Esophagus squamous epithelium (tissue), 5 donors: ENCODE results near the gene C4A. TPM values are rescaled to one million over a fixed set of nuclear protein-coding genes. Genes with fewer than 3 reads are reported as not detected.
"Not testable (repeated sequence)": the region's sequence is repeated elsewhere in the genome, so short reads cannot be mapped to it uniquely, and the experiment has no call there.

Experiments used
- DNase-seq: peaks from one replicate; lab custom pipeline; 2025; lab: John Stamatoyannopoulos, UW
- H3K27ac ChIP-seq, 4 donors: fragments of 200-600 bp; sonication (generic); one replicate each; pipeline ENCODE4 v1.5.1; 2016 to 2019; ENCODE audit warnings: mild to moderate bottlenecking in 1 of 4
- H3K27me3 ChIP-seq, 4 donors: fragments of 200-600 bp; sonication (generic); 1 replicate in 3 of 4; 2 replicates in 1 of 4; pipeline versions ENCODE4 v1.5.1 to v1.6.0; 2017 to 2021; ENCODE audit warnings: antibody characterized with exemption in 1 of 4
- H3K36me3 ChIP-seq, 3 donors: fragments of 200-600 bp; sonication (generic); one replicate each; pipeline ENCODE4 v1.5.1; 2016 to 2019
- H3K4me1 ChIP-seq, 3 donors: fragments of 200-600 bp; sonication (generic); one replicate each; pipeline ENCODE4 v1.5.1; 2017 to 2019
- H3K4me3 ChIP-seq, 4 donors: fragments of 200-600 bp; sonication (generic); 1 replicate in 3 of 4; 2 replicates in 1 of 4; pipeline ENCODE4 v1.5.1; 2016 to 2019; ENCODE audit warnings: mild to moderate bottlenecking in 2 of 4, moderate library complexity in 1 of 4
- H3K9me3 ChIP-seq, 3 donors: fragments of 200-600 bp; sonication (generic); one replicate each; pipeline ENCODE4 v1.5.1; 2016 to 2019
- POLR2A ChIP-seq, 4 donors: fragments of 450-650 bp; IDR thresholded peaks; one replicate each; pipeline ENCODE4 v1.6.1; 2017; ENCODE audit warnings: antibody characterized with exemption in 4 of 4, mild to moderate bottlenecking in 4 of 4, moderate library complexity in 3 of 4
- WGBS, 2 donors: methylation state at CpG; one replicate each; pipeline ENCODE4 v1.1.5; 2018; 5-methylcytosine and 5-hydroxymethylcytosine counted together
- intact Hi-C: fragments of 100-400 bp; cut with DNase I; formaldehyde crosslinking; loops from one replicate; pipeline ENCODE4 v1.15.0; 2022
- total RNA-seq, 4 donors: library from RNA; depleted of rRNA; stranded (reverse); fragments of >200 nt; gene quantifications; one replicate each; pipeline ENCODE4 v1.1.0, GENCODE V29; 2016
- TF ChIP-seq, protein P1 (sequence below), 6 experiments: fragments of 450-650 bp in 4 of 6; fragments of 200-600 bp in 2 of 6; sonication (generic) in 2 of 6; IDR thresholded peaks; one replicate each; pipeline ENCODE4 v1.5.1; 2016 to 2019; ENCODE audit warnings: antibody characterized with exemption in 6 of 6, mild to moderate bottlenecking in 4 of 6, moderate library complexity in 4 of 6
- donor health status: DM: yes; HTN: yes; CAD: no.

The C4A gene
- total RNA-seq, result 10 to 100 TPM in 1 of 4 donors, 1 to 10 TPM in 3; 2.0 to 11.8 (median 5.2) TPM

DNA sequence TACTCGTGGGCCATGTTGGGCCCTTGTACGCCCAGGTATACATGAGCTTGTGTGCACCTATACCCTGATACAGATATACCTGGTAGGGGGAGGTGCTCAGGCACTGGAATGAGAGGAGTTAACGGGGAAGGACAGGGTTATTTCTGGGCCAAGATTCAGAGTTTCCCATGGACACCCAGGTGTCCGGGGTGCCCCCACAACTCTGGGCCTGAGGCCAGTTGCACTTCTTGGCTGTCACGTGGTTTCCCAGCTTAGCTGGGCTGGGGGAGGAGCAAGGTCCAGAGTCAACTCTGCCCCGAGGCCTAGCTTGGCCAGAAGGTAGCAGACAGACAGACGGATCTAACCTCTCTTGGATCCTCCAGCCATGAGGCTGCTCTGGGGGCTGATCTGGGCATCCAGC is at the start of gene C4A:
C4A (plus strand) TSS at position 314 of the 400 bp plus-strand sequence; CDS start at position 365, 51 bp downstream.
- H3K27ac ChIP-seq, DNase-seq, H3K4me1 ChIP-seq, intact Hi-C loops, H3K4me3 ChIP-seq, H3K9me3 ChIP-seq, H3K27me3 ChIP-seq: not testable (repeated sequence)
- no CpG with 5 or more reads among the region's 7 CpGs for WGBS, 2 donors
- peaks cover 0 to 22% (median 0%) of the 10 kb centered on the region in 3 donors for H3K36me3 ChIP-seq

DNA sequence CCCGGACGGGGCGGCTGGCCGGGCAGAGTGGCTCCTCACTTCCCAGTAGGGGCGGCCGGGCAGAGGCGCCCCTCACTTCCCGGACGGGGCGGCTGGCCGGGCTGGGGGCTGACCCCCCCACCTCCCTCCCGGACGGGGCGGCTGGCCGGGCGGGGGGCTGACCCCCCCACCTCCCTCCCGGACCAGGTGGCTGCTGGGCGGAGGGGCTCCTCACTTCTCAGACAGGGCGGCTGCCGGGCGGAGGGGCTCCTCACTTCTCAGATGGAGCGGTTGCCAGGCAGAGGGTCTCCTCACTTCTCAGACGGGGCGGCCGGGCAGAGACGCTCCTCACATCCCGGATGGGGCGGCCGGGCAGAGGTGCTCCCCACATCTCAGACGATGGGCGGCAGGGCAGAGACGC is 49.7 kb upstream of the C4A start:
- not testable (repeated sequence) for DNase-seq

DNA sequence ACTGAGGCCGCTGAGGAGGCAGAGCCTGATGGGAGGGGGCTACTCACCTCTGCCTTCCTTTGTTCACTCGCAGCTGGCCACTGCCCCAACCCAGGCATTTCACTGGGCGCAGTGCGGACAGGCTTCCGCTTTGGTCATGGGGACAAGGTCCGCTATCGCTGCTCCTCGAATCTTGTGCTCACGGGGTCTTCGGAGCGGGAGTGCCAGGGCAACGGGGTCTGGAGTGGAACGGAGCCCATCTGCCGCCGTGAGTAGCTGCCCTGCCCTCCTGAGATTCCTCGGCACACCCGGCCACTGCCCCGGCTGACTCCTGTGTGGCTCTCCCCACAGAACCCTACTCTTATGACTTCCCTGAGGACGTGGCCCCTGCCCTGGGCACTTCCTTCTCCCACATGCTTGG is 48.3 kb upstream of the C4A start:
- Histone ChIP-seq H3K4me3 (no peak overlapping the region), H3K9me3 (no peaks in the 10 kb centered on the region), H3K27ac (no peak overlapping the region), H3K36me3 (no peaks in the 10 kb centered on the region), H3K27me3 (peaks cover 0 to 19% (median 0%) of the 10 kb centered on the region in 4 donors), H3K4me1 (no peaks in the 10 kb centered on the region)
- intact Hi-C loops, result no loop called here
- TF ChIP-seq, protein P1, sequence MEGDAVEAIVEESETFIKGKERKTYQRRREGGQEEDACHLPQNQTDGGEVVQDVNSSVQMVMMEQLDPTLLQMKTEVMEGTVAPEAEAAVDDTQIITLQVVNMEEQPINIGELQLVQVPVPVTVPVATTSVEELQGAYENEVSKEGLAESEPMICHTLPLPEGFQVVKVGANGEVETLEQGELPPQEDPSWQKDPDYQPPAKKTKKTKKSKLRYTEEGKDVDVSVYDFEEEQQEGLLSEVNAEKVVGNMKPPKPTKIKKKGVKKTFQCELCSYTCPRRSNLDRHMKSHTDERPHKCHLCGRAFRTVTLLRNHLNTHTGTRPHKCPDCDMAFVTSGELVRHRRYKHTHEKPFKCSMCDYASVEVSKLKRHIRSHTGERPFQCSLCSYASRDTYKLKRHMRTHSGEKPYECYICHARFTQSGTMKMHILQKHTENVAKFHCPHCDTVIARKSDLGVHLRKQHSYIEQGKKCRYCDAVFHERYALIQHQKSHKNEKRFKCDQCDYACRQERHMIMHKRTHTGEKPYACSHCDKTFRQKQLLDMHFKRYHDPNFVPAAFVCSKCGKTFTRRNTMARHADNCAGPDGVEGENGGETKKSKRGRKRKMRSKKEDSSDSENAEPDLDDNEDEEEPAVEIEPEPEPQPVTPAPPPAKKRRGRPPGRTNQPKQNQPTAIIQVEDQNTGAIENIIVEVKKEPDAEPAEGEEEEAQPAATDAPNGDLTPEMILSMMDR (IDR thresholded peaks at IDR 0.05), result no peak
- TF ChIP-seq POLR2A (IDR thresholded peaks at IDR 0.05), result no peak
- WGBS, 2 donors, result 70 to 79% methylated on average over 4 of the region's 19 CpGs
- no peak for DNase-seq

More for the DNA sequence above, 49.7 kb upstream of the C4A start:
- H3K27me3 ChIP-seq, result peaks cover 0 to 22% (median 0%) of the 10 kb centered on the region in 4 donors
- H3K36me3 ChIP-seq, H3K4me1 ChIP-seq, H3K4me3 ChIP-seq, H3K27ac ChIP-seq, H3K9me3 ChIP-seq, intact Hi-C loops: not testable (repeated sequence)
- no CpG with 5 or more reads among the region's 32 CpGs for WGBS, 2 donors

DNA sequence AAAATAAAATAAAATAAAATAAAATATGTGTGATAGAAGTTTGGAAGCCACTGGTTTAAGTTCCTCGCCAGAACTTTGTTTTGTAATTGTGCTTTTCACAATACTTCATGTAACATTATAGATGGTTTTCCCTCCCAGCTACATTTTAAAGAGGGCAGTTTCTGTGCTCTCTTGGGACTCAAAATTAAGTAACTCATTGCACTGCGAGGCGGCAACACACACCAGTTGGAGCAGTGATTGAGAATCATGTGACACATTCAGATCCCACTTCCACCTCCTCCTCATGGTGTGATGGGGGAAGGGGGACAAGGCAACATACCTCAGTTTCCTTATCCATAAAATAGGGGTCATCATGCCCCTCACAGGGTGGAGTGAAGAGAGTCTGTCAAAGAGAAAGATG is 46.8 kb upstream of the C4A start:
- H3K36me3 ChIP-seq, result no peaks in the 10 kb centered on the region
- DNase-seq, result no peak
- H3K4me1 ChIP-seq, result no peaks in the 10 kb centered on the region
- H3K4me3 ChIP-seq, result no peak overlapping the region
- no peak overlapping the region for H3K27ac ChIP-seq
- intact Hi-C loops, result no loop called here
- TF ChIP-seq POLR2A (IDR thresholded peaks at IDR 0.05), result no peak
- TF ChIP-seq, protein P1 (IDR thresholded peaks at IDR 0.05), result no peak
- H3K9me3 ChIP-seq, result no peaks in the 10 kb centered on the region
- 68 to 85% methylated on average over 3 of the region's 3 CpGs for WGBS, 2 donors
- peaks cover 0 to 18% (median 0%) of the 10 kb centered on the region in 4 donors for H3K27me3 ChIP-seq

DNA sequence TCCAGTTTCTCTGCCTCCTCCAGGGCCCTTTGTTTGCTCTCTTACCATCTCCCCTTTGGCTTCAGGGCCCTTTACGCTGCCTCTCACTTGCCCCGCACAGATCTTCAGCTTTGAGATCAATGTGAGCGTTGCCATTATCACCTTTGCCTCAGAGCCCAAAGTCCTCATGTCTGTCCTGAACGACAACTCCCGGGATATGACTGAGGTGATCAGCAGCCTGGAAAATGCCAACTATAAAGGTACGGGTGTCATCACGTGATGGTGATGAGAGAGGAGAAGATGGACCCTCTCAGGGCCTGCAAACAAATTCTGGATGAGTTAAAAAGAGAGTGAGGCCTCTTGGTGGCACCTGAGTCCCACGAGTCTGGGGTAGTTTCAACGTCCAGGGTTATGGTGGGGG is 46.0 kb upstream of the C4A start:
- Histone ChIP-seq H3K4me1 (peaks cover 0 to 7% (median 3%) of the 10 kb centered on the region in 3 donors), H3K4me3 (no peak overlapping the region), H3K9me3 (no peaks in the 10 kb centered on the region), H3K36me3 (no peaks in the 10 kb centered on the region), H3K27ac (no peak overlapping the region), H3K27me3 (peaks cover 0 to 15% (median 0%) of the 10 kb centered on the region in 4 donors)
- intact Hi-C loops, result no loop called here
- TF ChIP-seq, protein P1 (IDR thresholded peaks at IDR 0.05), result no peak
- TF ChIP-seq POLR2A (IDR thresholded peaks at IDR 0.05), result no peak
- no peak for DNase-seq
- 77 to 84% methylated on average over 7 to 8 of the region's 9 CpGs for WGBS, 2 donors

DNA sequence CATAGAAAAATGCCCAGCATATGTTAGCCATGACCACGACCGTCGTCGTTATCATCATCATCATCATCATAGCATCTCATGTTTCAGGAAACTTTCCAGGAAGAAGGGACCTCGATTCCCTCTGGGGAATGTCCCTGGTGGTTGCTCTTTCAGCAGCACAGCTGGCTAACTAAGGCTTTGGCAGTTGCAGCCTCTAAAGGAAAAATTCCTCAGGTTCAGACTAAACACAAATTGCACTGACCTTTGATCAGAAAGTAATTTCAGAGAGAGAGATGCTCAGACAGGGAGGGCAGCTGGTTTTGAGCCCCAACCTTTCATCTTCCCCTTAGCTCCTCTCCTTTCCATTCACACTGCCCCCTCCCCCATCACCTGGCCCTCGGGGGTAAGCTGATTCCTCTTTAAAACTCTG is 41.6 kb upstream of the C4A start:
- TF ChIP-seq POLR2A (IDR thresholded peaks at IDR 0.05), result no peak
- TF ChIP-seq, protein P1 (IDR thresholded peaks at IDR 0.05), result no peak
- DNase-seq, result no peak
- 3 to 10% methylated on average over 5 to 6 of the region's 6 CpGs for WGBS, 2 donors

More for the DNA sequence above, 41.6 kb upstream of the C4A start:
- Histone ChIP-seq H3K4me1 (peaks cover 5 to 31% (median 18%) of the 10 kb centered on the region in 3 donors), H3K4me3 (no peak overlapping the region), H3K36me3 (no peaks in the 10 kb centered on the region), H3K27ac (no peak overlapping the region), H3K27me3 (peaks cover 0 to 20% (median 0%) of the 10 kb centered on the region in 4 donors), H3K9me3 (no peaks in the 10 kb centered on the region)
- intact Hi-C loops, result no loop called here
